T-helper 17 cell (primary cell): ENCODE data around the gene C14orf132. TPM values are rescaled to one million over a fixed set of nuclear protein-coding genes. Genes with fewer than 3 reads are reported as not detected.
A peak's percentile ranks its signal among the peaks of the same experiment; 100 is the strongest.

Experiments
- ATAC-seq: fragments of 150-1000 bp; cut with Tn5 transposase; 2 replicates; pipeline ENCODE4 v1.10.0; 2021; ENCODE audit warnings: mild to moderate bottlenecking, moderate library complexity
- DNase-seq, 3 donors: peaks; one replicate each; pipeline versions ENCODE4 v3.0.0 to v3.0.0-alpha.2; 2020 to 2021
- H3K9me3 ChIP-seq: one replicate; pipeline ENCODE4 v1.7.0; 2013; ENCODE audit warnings: low read length, mild to moderate bottlenecking; ENCODE audit not compliant: control insufficient read depth, poor library complexity, severe bottlenecking
- H3K27ac Mint-ChIP-seq: one replicate; pipeline ENCODE4 v1.8.0; 2022; ENCODE audit warnings: mild to moderate bottlenecking, moderate library complexity, mixed read lengths
- H3K27me3 Mint-ChIP-seq: one replicate; pipeline ENCODE4 v1.8.0; 2022; ENCODE audit warnings: mixed read lengths
- H3K36me3 Mint-ChIP-seq: one replicate; pipeline ENCODE4 v1.8.0; 2022; ENCODE audit warnings: low read depth, mixed read lengths
- H3K4me1 Mint-ChIP-seq: one replicate; pipeline ENCODE4 v1.8.0; 2022; ENCODE audit warnings: mild to moderate bottlenecking, mixed read lengths
- H3K4me3 Mint-ChIP-seq: one replicate; pipeline ENCODE4 v1.8.0; 2022; ENCODE audit warnings: mild to moderate bottlenecking, moderate library complexity, mixed read lengths
- total RNA-seq, 4 donors: library from RNA in 2 of 4; stranded (reverse) in 2 of 4; gene quantifications; one replicate each; pipeline ENCODE4 v1.2.3 and lab custom pipeline; 2022 to 2026

The C14orf132 gene
- total RNA-seq, 2 donors from 2014 or later: 1.7 to 2.8 TPM

- Mint-ChIP-seq H3K27me3 (peaks cover 21% of the 10 kb centered on the region), H3K36me3 (no peaks in the 10 kb centered on the region), H3K27ac (no peak overlapping the region)
Observed at GRCh38 chr14:96049932-96050331, 10.8 kb downstream of the C14orf132 start.

DNA sequence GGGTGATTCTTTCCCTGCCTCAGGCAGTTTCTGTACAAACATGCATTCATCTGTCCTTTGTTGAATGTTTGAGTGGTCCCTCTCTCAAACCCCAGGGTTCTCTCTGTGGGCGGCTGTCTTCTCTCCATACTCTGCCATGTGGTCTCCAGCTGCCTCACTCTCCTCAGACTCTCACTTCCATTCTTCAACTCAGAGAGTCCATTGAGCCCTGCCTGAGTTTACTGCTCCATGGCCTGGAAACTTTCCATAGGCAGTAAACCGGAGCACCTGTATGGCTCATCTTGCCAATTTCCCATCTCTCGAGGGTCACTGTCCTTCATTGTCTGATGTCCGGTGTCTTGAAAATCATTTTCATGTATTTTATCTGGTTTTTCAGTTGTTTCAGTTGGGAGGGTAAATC lies 11.3 kb downstream of the C14orf132 start:
- Mint-ChIP-seq H3K27me3 (peaks cover 24% of the 10 kb centered on the region), H3K27ac (no peak overlapping the region)
- DNase-seq: no peak

More at GRCh38 chr14:96049932-96050331, 10.8 kb downstream of the C14orf132 start:
- no peak overlapping the region for H3K4me3 Mint-ChIP-seq
- peaks cover 6% of the 10 kb centered on the region for H3K4me1 Mint-ChIP-seq
- ATAC-seq: no peak
- no peak for DNase-seq
- no peaks in the 10 kb centered on the region for H3K9me3 ChIP-seq

GRCh38 chr14:96051231-96051630 lies 12.1 kb downstream of the C14orf132 start:
- Mint-ChIP-seq H3K27ac (no peak overlapping the region), H3K27me3 (peaks cover 24% of the 10 kb centered on the region), H3K4me3 (no peak overlapping the region), H3K36me3 (no peaks in the 10 kb centered on the region), H3K4me1 (peaks cover 6% of the 10 kb centered on the region)
- DNase-seq: no peak
- no peaks in the 10 kb centered on the region for H3K9me3 ChIP-seq
- no peak for ATAC-seq

More for the DNA sequence above, 11.3 kb downstream of the C14orf132 start:
- no peaks in the 10 kb centered on the region for H3K9me3 ChIP-seq
- H3K4me3 Mint-ChIP-seq: no peak overlapping the region
- no peaks in the 10 kb centered on the region for H3K36me3 Mint-ChIP-seq
- H3K4me1 Mint-ChIP-seq: peaks cover 6% of the 10 kb centered on the region
- no peak for ATAC-seq

DNA sequence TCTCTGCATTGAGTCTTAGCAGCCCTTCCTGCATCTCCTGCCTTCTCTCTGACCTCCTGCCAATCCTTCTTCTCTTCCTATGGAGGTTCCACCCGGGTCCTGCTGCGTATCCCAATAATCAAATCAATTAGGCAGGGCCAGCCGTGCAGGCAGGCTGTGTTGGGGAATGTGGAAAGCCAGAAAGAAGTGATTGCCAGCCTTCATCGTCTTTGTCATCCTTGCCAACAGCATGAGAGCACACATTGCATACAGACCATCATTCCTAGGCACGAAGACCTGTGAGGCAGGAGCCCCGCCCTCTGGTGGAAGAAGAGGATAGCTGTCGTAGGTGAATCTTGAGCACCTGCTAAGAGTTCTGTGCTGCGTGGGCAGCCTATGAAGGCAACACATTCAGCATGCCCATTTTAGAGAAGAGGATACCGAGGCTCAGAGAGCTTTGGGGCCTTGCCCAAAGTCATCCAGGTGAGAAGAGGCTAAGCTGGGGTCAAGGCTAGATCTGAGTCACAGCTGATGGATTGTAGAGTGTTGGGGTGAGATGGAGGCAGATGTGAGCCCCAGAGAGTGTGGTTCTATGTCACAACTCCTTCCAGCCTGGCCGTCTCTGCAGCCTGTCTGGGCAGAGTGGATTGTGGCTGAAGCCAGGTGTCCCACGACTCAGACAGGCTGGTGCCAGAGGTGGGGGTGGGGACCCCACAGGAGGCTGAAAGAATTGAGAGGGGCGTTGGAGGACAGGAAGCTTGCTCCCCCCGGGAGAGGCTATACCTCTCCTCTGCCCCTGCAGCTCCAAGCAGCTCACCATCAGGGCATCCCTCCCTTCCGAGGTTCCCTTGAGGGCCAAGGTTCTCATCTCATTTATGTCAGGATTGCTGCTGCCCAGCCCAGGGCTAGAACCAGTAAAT lies 12.7 kb downstream of the C14orf132 start:
- H3K4me3 Mint-ChIP-seq: no peak overlapping the region
- ATAC-seq (no peak), DNase-seq (no peak)
- H3K27ac Mint-ChIP-seq: peak overlapping the region; percentile 6
- no peaks in the 10 kb centered on the region for H3K9me3 ChIP-seq
- no peaks in the 10 kb centered on the region for H3K36me3 Mint-ChIP-seq
- peaks cover 29% of the 10 kb centered on the region for H3K27me3 Mint-ChIP-seq
- H3K4me1 Mint-ChIP-seq: peaks cover 6% of the 10 kb centered on the region

- Mint-ChIP-seq H3K36me3 (no peaks in the 10 kb centered on the region), H3K4me1 (peaks cover 6% of the 10 kb centered on the region), H3K27ac (no peak overlapping the region), H3K27me3 (peaks cover 29% of the 10 kb centered on the region), H3K4me3 (no peak overlapping the region)
- no peak for ATAC-seq
- no peak for DNase-seq
- no peaks in the 10 kb centered on the region for H3K9me3 ChIP-seq
Observed at GRCh38 chr14:96052541-96053247, 13.5 kb downstream of the C14orf132 start.

GRCh38 chr14:96053248-96053599 lies 14.1 kb downstream of the C14orf132 start:
- ATAC-seq (no peak), DNase-seq (no peak)
- Mint-ChIP-seq H3K27me3 (peaks cover 35% of the 10 kb centered on the region), H3K36me3 (peaks cover 2% of the 10 kb centered on the region), H3K4me3 (no peak overlapping the region), H3K4me1 (peaks cover 6% of the 10 kb centered on the region), H3K27ac (no peak overlapping the region)
- H3K9me3 ChIP-seq: no peaks in the 10 kb centered on the region

DNA sequence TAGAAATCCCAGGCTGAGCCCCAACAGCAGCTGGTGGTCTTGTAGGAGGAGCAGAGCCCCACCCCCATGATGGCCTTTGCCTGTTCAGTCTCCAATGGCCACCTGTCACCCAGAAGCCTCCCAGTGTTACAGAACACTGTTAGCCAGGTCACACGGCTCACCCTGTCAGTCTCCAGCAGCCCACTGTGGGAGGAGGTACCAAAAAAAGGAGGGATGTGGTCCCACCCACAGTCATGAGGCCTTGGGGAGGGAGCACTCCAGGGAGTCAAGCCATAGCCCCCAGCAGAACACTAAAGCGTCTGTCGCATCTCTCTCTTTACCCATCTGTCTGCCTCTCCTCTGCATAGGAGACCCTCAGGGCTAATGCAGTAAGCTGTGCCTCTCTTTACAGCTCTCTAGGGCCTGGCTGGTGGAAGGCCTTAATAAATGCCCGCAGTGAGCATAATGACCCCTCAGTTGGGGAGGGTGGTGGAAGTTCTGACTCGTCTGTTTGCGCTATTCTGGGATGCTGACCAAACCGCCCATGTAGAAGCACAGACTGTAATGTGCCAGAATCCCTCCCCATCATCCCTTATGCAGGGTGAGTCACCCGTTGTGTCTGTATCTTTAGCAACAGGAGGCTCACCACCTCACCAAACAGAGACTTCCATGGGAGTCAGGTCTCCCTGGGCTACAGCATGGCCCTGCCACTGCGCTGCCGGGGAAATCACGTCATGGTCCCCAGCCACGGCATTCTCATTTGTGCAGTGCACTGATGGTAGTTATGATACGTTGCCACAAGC lies 14.6 kb downstream of the C14orf132 start:
- Mint-ChIP-seq H3K4me1 (peaks cover 6% of the 10 kb centered on the region), H3K27me3 (peaks cover 39% of the 10 kb centered on the region), H3K36me3 (peaks cover 4% of the 10 kb centered on the region), H3K4me3 (no peak overlapping the region), H3K27ac (no peak overlapping the region)
- no peaks in the 10 kb centered on the region for H3K9me3 ChIP-seq
- DNase-seq (no peak), ATAC-seq (no peak)

DNA sequence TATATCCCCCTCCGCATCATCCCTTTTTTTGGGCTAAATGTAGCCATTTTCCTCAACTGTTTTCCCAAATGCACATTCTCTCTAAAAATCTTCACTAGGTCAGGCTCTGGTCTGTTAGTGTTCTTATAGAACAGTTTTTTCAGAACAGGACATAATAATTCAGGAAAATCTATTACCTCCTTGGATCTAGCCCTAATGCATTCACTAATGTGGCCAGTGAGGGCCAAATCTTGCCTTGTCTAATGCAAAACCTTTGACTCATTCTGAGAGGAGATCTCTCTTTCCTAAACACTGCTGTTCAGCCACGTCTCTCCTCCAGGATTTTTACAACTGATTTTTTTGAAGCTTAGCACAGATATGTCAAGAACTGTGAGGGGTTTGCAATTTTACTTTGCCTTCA lies 15.5 kb downstream of the C14orf132 start:
- DNase-seq (no peak), ATAC-seq (no peak)
- H3K9me3 ChIP-seq: no peaks in the 10 kb centered on the region
- Mint-ChIP-seq H3K4me1 (peaks cover 6% of the 10 kb centered on the region), H3K4me3 (no peak overlapping the region), H3K36me3 (peaks cover 5% of the 10 kb centered on the region), H3K27ac (no peak overlapping the region), H3K27me3 (peaks cover 42% of the 10 kb centered on the region)

- DNase-seq (no peak), ATAC-seq (no peak)
- Mint-ChIP-seq H3K27me3 (peaks cover 45% of the 10 kb centered on the region), H3K36me3 (peaks cover 6% of the 10 kb centered on the region), H3K27ac (no peak overlapping the region), H3K4me3 (no peak overlapping the region), H3K4me1 (peaks cover 6% of the 10 kb centered on the region)
- H3K9me3 ChIP-seq: no peaks in the 10 kb centered on the region
Observed at GRCh38 chr14:96055065-96055752, 16.0 kb downstream of the C14orf132 start.

DNA sequence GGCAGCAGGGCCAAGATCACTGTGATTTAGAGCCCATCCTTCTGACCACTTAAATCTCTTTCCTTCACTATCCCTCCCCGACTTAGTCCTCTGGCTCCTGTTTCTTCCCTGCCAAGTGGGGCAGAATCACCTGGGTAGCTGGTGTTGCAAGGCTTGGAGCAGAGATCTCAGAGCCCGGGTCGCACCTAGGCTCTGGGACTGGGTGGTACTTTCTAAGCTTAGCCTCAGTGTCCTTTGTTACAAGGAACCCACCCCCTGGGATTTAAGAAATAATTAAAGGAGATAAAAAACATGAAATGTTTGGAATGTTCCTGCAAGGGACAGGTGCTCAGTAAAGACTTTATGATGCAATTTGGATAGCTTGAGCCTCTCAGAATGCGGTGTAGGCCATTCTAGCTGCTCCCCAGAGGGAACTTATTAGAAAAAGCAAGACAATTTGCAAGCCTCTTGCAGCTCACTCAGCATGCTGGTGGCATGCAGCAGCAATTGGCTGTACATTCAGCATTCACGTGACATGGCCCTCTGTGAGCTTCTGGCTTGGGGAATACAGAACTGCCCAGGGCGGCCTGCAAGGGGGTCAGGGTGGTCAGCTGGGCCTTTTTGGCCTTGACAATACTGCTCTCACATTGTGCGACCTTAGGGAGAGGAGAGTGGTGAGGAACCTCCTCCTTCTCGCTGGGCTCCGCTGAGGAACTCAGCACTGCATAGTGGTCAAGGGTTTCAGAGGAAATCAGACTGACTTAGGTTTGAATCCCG lies 16.8 kb downstream of the C14orf132 start:
- H3K27me3 Mint-ChIP-seq: peaks cover 46% of the 10 kb centered on the region
- DNase-seq: no peak
- no peak overlapping the region for H3K4me3 Mint-ChIP-seq
- H3K9me3 ChIP-seq: no peaks in the 10 kb centered on the region
- peaks cover 6% of the 10 kb centered on the region for H3K4me1 Mint-ChIP-seq
- H3K36me3 Mint-ChIP-seq: peaks cover 6% of the 10 kb centered on the region
- H3K27ac Mint-ChIP-seq: no peak overlapping the region
- ATAC-seq: no peak

DNA sequence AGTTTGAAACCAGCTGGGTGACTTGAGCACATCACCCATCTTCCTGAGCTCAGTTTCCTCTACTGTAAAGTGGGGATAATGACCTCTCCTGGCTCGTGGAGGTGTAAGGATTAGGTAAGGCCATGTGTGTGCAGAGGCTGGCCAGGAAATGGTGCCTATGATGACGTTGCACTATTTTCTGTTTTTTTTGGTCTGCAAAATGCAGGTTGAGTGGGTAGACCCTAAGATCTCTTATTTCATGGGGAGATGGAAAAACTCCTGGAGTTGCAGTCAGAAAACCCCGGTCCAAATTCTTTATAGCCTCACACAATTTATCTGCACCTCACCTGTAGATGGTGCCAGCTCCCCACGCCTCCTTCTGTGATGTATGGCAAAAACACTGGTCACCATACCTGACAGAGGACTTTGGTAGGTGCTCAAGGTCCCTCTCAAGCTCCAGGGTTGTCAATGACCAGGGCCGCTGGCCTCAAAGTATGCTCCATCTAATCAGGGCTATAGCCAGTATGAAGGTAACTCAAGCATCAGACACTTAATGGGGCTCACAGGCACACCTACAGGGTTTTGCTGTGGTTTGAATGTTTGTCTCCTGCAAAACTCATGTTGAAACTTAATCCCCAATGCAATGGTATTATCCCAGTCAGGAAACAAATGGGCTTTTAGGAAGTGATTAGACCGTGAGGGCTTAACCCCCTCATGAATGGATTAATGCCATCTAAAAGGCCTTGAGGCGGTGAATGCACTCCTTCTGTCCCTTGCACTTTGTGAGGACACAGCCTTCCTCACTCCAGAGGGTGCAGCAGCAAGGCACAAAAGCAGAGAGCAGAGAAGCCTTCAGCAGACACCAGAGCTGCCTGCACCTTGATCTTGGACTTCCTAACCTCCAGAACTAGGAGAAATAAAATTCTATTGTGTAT lies 17.6 kb downstream of the C14orf132 start:
- Mint-ChIP-seq H3K27ac (no peak overlapping the region), H3K36me3 (peaks cover 6% of the 10 kb centered on the region), H3K4me1 (peaks cover 2% of the 10 kb centered on the region), H3K27me3 (peaks cover 44% of the 10 kb centered on the region), H3K4me3 (no peak overlapping the region)
- ATAC-seq: no peak
- no peaks in the 10 kb centered on the region for H3K9me3 ChIP-seq
- no peak for DNase-seq
